ENCODE data around the gene SEC14L1. TPM values are rescaled to one million over a fixed set of nuclear protein-coding genes. Genes with fewer than 3 reads are reported as not detected.
"Not testable (repeated sequence)": the region's sequence is repeated elsewhere in the genome, so short reads cannot be mapped to it uniquely, and the experiment has no call there.

Gene SEC14L1
- total RNA-seq, 1 experiment from 2014 or later, result 279 TPM

GRCh38 chr17:77151186-77151585 lies 10.4 kb downstream of the SEC14L1 start:
- BruUV-seq (replicated peaks), result TSS peak; percentile 5
- no peaks in the 10 kb centered on the region for H3K27me3 ChIP-seq (ENCODE audit: control insufficient read depth, insufficient read depth, low read length)
- intact Hi-C loops (cut with micrococcal nuclease; ENCODE audit: unreplicated experiment) (no loop called here), in situ Hi-C loops (cut with HindIII; ENCODE audit: low pct_unique_long_range_greater_than_20kb, low sequenced_read_pairs) (no loop called here)
- no peaks in the 10 kb centered on the region for H3K9me3 ChIP-seq (ENCODE audit: control insufficient read depth, insufficient read depth, low read depth, low read length)
- peaks cover 31% of the 10 kb centered on the region for H3K36me3 ChIP-seq (ENCODE audit: control insufficient read depth, insufficient read depth, low read length)
- TF ChIP-seq SIN3A (IDR thresholded peaks at IDR 0.05; ENCODE audit: borderline replicate concordance, insufficient read depth, low read depth, low read length) (no peak), TCF7L2 (IDR thresholded peaks at IDR 0.05; ENCODE audit: low read depth, low read length) (no peak), CTCF (IDR thresholded peaks at IDR 0.05) (no peak), POLR2AphosphoS5 (IDR thresholded peaks at IDR 0.05; ENCODE audit: low read depth, low read length) (no peak), REST (IDR thresholded peaks at IDR 0.05; ENCODE audit: insufficient read depth in 1 of 2, low read depth in 2 of 2, low read length in 1 of 2) (no peak)
- POLR2A ChIA-PET, result interaction anchor here (0.6 kb wide), 1 partner anchor 27 kb away, joined by 9 read pairs; no protein-coding TSS in a partner anchor
- CTCF ChIA-PET, result no interaction called here
- ATAC-seq (no peak), DNase-seq (ENCODE audit: low read depth, low spot score) (no peak)
- H3K27ac ChIP-seq (ENCODE audit: low read length), result peak overlapping the region; percentile 66
- no peak overlapping the region for H3K4me3 ChIP-seq (ENCODE audit: low read depth in 2 of 2, low read length in 2 of 2)
- peaks cover 81% of the 10 kb centered on the region for H3K4me1 ChIP-seq (ENCODE audit: control insufficient read depth, insufficient read depth, low read length)

GRCh38 chr17:77152056-77152455 lies 11.3 kb downstream of the SEC14L1 start:
- peaks cover 72% of the 10 kb centered on the region for H3K4me1 ChIP-seq (ENCODE audit: control insufficient read depth, insufficient read depth, low read length)
- in situ Hi-C loops (cut with HindIII; ENCODE audit: low pct_unique_long_range_greater_than_20kb, low sequenced_read_pairs); H3K9me3 ChIP-seq (ENCODE audit: control insufficient read depth, insufficient read depth, low read depth, low read length); DNase-seq (ENCODE audit: low read depth, low spot score); ATAC-seq; intact Hi-C loops (cut with micrococcal nuclease; ENCODE audit: unreplicated experiment); H3K4me3 ChIP-seq (ENCODE audit: low read depth in 2 of 2, low read length in 2 of 2); H3K27me3 ChIP-seq (ENCODE audit: control insufficient read depth, insufficient read depth, low read length); BruUV-seq (replicated peaks): not testable (repeated sequence)
- POLR2A ChIA-PET, result interaction anchor here (0.7 kb wide), 1 partner anchor 46 kb away, joined by 10 read pairs; no protein-coding TSS in a partner anchor
- peaks cover 31% of the 10 kb centered on the region for H3K36me3 ChIP-seq (ENCODE audit: control insufficient read depth, insufficient read depth, low read length)
- CTCF ChIA-PET, result interaction anchor here (0.7 kb wide), 1 partner anchor 18 kb away, joined by 4 read pairs; no protein-coding TSS in a partner anchor
- peak overlapping the region; percentile 66; the same call in 1 of the 2 replicates for H3K27ac ChIP-seq (ENCODE audit: low read length)

- in situ Hi-C loops (cut with HindIII; ENCODE audit: low pct_unique_long_range_greater_than_20kb, low sequenced_read_pairs), result no loop called here
- CTCF ChIA-PET, result no interaction called here
- peaks cover 61% of the 10 kb centered on the region for H3K4me1 ChIP-seq (ENCODE audit: control insufficient read depth, insufficient read depth, low read length)
- no peak for DNase-seq (ENCODE audit: low read depth, low spot score)
- H3K27me3 ChIP-seq (ENCODE audit: control insufficient read depth, insufficient read depth, low read length), result no peaks in the 10 kb centered on the region
- intact Hi-C loops (cut with micrococcal nuclease; ENCODE audit: unreplicated experiment), result no loop called here
- no peaks in the 10 kb centered on the region for H3K9me3 ChIP-seq (ENCODE audit: control insufficient read depth, insufficient read depth, low read depth, low read length)
- peaks cover 21% of the 10 kb centered on the region for H3K36me3 ChIP-seq (ENCODE audit: control insufficient read depth, insufficient read depth, low read length)
- POLR2A ChIA-PET, result interaction anchor here (0.6 kb wide), 1 partner anchor 28 kb away, joined by 5 read pairs; no protein-coding TSS in a partner anchor
- peak; percentile 52; the same call in 1 of the 2 replicates for ATAC-seq
- H3K4me3 ChIP-seq (ENCODE audit: low read depth in 2 of 2, low read length in 2 of 2), result no peak overlapping the region
- TF ChIP-seq CTCF (IDR thresholded peaks at IDR 0.05), result no peak
- TF ChIP-seq POLR2AphosphoS5 (IDR thresholded peaks at IDR 0.05; ENCODE audit: low read depth, low read length), result no peak
- no peak for TF ChIP-seq SIN3A (IDR thresholded peaks at IDR 0.05; ENCODE audit: borderline replicate concordance, insufficient read depth, low read depth, low read length)
- no peak for TF ChIP-seq TCF7L2 (IDR thresholded peaks at IDR 0.05; ENCODE audit: low read depth, low read length)
- TF ChIP-seq REST (IDR thresholded peaks at IDR 0.05; ENCODE audit: insufficient read depth in 1 of 2, low read depth in 2 of 2, low read length in 1 of 2), result no peak
- BruUV-seq (replicated peaks), result no TSS peak
- peak overlapping the region; percentile 67 for H3K27ac ChIP-seq (ENCODE audit: low read length)
Measured at GRCh38 chr17:77153472-77153871, 12.7 kb downstream of the SEC14L1 start.
